ENCODE measurements around the gene HDAC9. TPM values are rescaled to one million over a fixed set of nuclear protein-coding genes. Genes with fewer than 3 reads are reported as not detected.
A peak's percentile ranks its signal among the peaks of the same experiment; 100 is the strongest.

HDAC9 gene
- total and polyA plus RNA-seq, 2 experiments from 2014 or later = 3.7 to 9.4 TPM

GRCh38 chr7:18590744-18591340, 95.3 kb downstream of the HDAC9 start:
- Histone ChIP-seq H3K79me2 (no peaks in the 10 kb centered on the region), H3K36me3 (replicated peaks; ENCODE audit: insufficient read depth, low read depth) (no peaks in the 10 kb centered on the region), H3K9me3 (ENCODE audit: low read depth) (no peaks in the 10 kb centered on the region), H4K20me1 (ENCODE audit: insufficient read depth, poor library complexity, severe bottlenecking) (no peaks in the 10 kb centered on the region), H3K27me3 (no peaks in the 10 kb centered on the region), H3K9me2 (replicated peaks; ENCODE audit: insufficient read depth) (no peaks in the 10 kb centered on the region), H3K4me2 (peak overlapping the region; percentile 47), H3K4me3 (no peak overlapping the region), H2AFZ (peak overlapping the region; percentile 14), H3K4me1 (ENCODE audit: insufficient read depth) (no peaks in the 10 kb centered on the region), H3K27ac (peak overlapping the region; percentile 13)
- TF ChIP-seq EZH2phosphoT487 (IDR thresholded peaks at IDR 0.05; ENCODE audit: low read depth, severe bottlenecking, unreplicated experiment) = no peak
- TF ChIP-seq EZH2 (IDR thresholded peaks at IDR 0.05; ENCODE audit: borderline replicate concordance) = no peak
- peak; percentile 74 for TF ChIP-seq CTCF (IDR thresholded peaks at IDR 0.05; ENCODE audit: poor library complexity)
- 11% methylated on average over 1 of the region's 1 CpG for WGBS (ENCODE audit: low lambda C conversion rate, missing lambda C conversion rate)
- DNase-seq (ENCODE audit: low spot score) = peak; percentile 46

- no peaks in the 10 kb centered on the region for H4K20me1 ChIP-seq (ENCODE audit: insufficient read depth, poor library complexity, severe bottlenecking)
- no peaks in the 10 kb centered on the region for H3K9me3 ChIP-seq (ENCODE audit: low read depth)
- H3K4me1 ChIP-seq (ENCODE audit: insufficient read depth) = no peaks in the 10 kb centered on the region
- no peaks in the 10 kb centered on the region for H3K9me2 ChIP-seq (replicated peaks; ENCODE audit: insufficient read depth)
- no peaks in the 10 kb centered on the region for H3K79me2 ChIP-seq
- H2AFZ ChIP-seq = no peak overlapping the region
- H3K4me3 ChIP-seq = no peak overlapping the region
- H3K27ac ChIP-seq = no peak overlapping the region
- WGBS (ENCODE audit: low lambda C conversion rate, missing lambda C conversion rate) = 70% methylated on average over 4 of the region's 4 CpGs
- H3K4me2 ChIP-seq = no peak overlapping the region
- no peaks in the 10 kb centered on the region for H3K36me3 ChIP-seq (replicated peaks; ENCODE audit: insufficient read depth, low read depth)
- TF ChIP-seq EZH2 (IDR thresholded peaks at IDR 0.05; ENCODE audit: borderline replicate concordance) (no peak), CTCF (IDR thresholded peaks at IDR 0.05; ENCODE audit: poor library complexity) (no peak), EZH2phosphoT487 (IDR thresholded peaks at IDR 0.05; ENCODE audit: low read depth, severe bottlenecking, unreplicated experiment) (no peak)
- no peaks in the 10 kb centered on the region for H3K27me3 ChIP-seq
- DNase-seq (ENCODE audit: low spot score) = no peak
Observed at GRCh38 chr7:18593602-18594279, 98.2 kb downstream of the HDAC9 start.

GRCh38 chr7:18597754-18598153, 102.2 kb downstream of the HDAC9 start:
- no peaks in the 10 kb centered on the region for H4K20me1 ChIP-seq (ENCODE audit: insufficient read depth, poor library complexity, severe bottlenecking)
- H2AFZ ChIP-seq = no peak overlapping the region
- no peak overlapping the region for H3K4me3 ChIP-seq
- no peak for TF ChIP-seq EZH2 (IDR thresholded peaks at IDR 0.05; ENCODE audit: borderline replicate concordance)
- TF ChIP-seq CTCF (IDR thresholded peaks at IDR 0.05; ENCODE audit: poor library complexity) = no peak
- no peak for TF ChIP-seq EZH2phosphoT487 (IDR thresholded peaks at IDR 0.05; ENCODE audit: low read depth, severe bottlenecking, unreplicated experiment)
- no peaks in the 10 kb centered on the region for H3K9me2 ChIP-seq (replicated peaks; ENCODE audit: insufficient read depth)
- H3K4me1 ChIP-seq (ENCODE audit: insufficient read depth) = no peaks in the 10 kb centered on the region
- no peak overlapping the region for H3K4me2 ChIP-seq
- 30% methylated on average over 1 of the region's 1 CpG for WGBS (ENCODE audit: low lambda C conversion rate, missing lambda C conversion rate)
- no peaks in the 10 kb centered on the region for H3K79me2 ChIP-seq
- H3K36me3 ChIP-seq (replicated peaks; ENCODE audit: insufficient read depth, low read depth) = no peaks in the 10 kb centered on the region
- H3K27ac ChIP-seq = no peak overlapping the region
- H3K27me3 ChIP-seq = no peaks in the 10 kb centered on the region
- peaks cover 11% of the 10 kb centered on the region for H3K9me3 ChIP-seq (ENCODE audit: low read depth)
- no peak for DNase-seq (ENCODE audit: low spot score)

Measured in hepatocyte (in vitro differentiated cells).